Measurements from ENCODE around the gene SYP. TPM values are rescaled to one million over a fixed set of nuclear protein-coding genes. Genes with fewer than 3 reads are reported as not detected.
"Not testable (repeated sequence)": the region's sequence is repeated elsewhere in the genome, so short reads cannot be mapped to it uniquely, and the experiment has no call there.

Gene SYP
- total RNA-seq, 1 donor from 2014 or later = 1.7 TPM

GRCh38 chrX:49166914-49167739 is 32.9 kb downstream of the SYP start:
- peak; percentile 20 for DNase-seq

GRCh38 chrX:49165901-49166881 is 33.8 kb downstream of the SYP start:
- peak; percentile 31 for DNase-seq

GRCh38 chrX:49164589-49165360 is 35.2 kb downstream of the SYP start:
- DNase-seq = no peak

- DNase-seq = peak; percentile 62
These were observed 36.2 kb downstream of the SYP start for GRCh38 chrX:49163555-49164419.

DNA sequence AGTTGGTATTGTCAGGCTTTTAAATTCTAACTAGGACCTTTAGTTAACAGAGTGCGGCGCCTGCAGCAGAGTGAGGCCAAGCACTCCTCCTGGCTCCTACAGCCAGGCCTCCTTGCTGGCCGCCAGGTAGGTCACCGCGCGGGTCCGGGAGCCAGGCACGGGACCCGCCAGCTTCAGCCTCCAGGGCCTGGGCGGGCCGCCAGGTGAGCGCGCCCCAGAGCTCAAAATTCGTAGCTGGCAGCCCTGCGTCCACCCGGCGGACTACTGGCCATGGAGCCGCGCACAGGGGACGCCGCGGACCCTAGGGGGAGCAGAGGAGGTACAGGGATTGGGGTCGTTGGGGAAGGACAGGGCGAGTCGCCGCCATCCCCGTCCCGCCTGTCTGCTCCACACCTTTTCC is 37.4 kb downstream of the SYP start, which contains the start of gene MAGIX:
TSS of gene MAGIX (plus strand) at position 139 of the 400 bp plus-strand sequence. CDS start at position 271, 132 bp downstream.
- DNase-seq = no peak

DNA sequence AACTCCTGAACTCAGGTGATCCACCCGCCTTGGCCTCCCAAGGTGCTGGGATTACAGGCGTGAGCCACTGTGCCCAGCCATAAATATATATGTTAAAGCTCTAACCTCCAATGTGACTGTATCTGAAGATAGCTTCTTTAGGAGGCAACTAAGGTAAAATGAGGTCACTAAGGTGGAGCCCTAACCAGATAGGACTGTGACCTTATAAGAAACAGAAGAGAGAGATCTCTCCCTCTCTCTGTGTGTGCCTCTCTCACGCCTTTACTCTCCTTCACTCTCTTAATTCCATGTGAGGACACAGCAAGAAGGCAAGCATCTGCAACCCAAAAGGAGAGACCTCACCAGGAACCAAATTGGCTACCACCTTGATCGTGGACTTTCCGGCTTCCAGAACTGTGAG is 38.4 kb downstream of the SYP start:
- no peak for DNase-seq

DNA sequence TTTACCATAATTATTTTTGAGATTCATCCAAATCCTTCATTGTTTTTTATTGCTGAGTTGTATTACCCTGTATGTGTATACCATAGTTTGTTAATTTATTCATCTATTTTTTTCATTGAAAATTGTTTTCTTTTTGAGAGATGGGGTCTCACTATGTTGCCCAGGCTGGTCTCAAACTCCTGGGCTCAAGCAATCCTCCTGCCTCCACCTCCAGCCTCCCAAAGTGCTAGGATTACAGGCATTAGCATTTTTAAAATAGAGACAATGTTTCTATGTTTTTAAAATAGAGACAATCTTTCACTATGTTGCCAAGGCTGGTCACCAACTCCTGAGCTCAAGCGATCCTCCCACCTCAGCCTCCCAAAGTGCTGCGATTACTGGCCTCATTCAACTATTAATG is 39.1 kb downstream of the SYP start:
- DNase-seq = no peak

GRCh38 chrX:49157194-49157593 is 42.8 kb downstream of the SYP start:
- no peak for DNase-seq

GRCh38 chrX:49155900-49156837 is 43.8 kb downstream of the SYP start:
- DNase-seq = peak; percentile 74

DNA sequence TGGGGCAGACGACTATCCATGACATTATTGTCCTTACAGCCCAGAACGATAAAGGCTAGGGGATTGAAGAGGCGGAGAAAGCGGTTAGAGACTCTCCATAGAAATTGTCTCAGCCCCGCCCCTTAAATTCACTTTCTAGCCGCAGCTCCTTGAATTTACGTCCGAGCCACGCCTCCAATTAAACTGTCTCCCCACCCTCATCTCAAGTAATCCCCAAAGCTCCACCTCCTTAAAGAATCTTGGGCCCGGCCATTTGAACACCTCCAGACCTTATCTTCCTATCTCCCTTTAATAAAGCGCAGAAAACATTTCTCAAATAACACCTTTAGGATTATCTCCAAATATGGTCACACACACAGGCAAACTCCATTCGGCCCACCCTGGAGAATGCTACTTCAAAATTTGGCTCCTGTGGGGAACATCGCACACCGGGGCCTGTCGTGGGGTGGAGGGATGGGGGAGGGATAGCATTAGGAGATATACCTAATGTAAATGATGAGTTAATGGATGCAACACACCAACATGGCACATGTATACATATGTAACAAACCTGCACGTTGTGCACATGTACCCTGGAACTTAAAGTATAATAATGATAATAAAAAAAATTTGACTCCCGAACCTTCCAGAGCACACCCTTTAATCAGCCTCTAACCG is 44.6 kb downstream of the SYP start:
- DNase-seq = peak; percentile 53

GRCh38 chrX:49153467-49153866 is 46.5 kb downstream of the SYP start:
- DNase-seq = no peak

GRCh38 chrX:49149291-49149690 is 50.7 kb downstream of the SYP start:
- DNase-seq = not testable (repeated sequence)

- DNase-seq = not testable (repeated sequence)
These were observed 51.4 kb downstream of the SYP start for GRCh38 chrX:49148390-49149100.

DNA sequence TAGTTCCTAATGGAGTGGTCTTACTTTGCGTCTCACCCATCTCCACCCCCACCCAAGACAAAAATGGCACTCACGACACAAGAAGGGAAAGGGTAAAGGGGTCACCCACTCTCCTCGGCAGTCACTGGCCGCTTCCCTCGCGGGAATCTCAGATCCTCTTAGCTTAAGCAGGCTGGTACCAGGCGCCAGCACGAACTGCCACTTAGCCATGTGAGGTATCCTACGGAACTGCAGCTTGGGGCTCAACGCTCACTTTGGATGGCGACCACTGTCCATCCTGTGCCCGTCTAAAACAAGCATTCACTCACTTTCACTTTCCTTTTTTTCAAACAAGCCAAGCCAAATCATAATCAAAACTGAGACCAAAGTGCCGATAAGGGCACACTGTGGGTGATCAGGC is 52.1 kb downstream of the SYP start:
- no peak for DNase-seq

- no peak for DNase-seq
These were observed 52.7 kb downstream of the SYP start for GRCh38 chrX:49147282-49147681.

- not testable (repeated sequence) for DNase-seq
These were observed 56.8 kb downstream of the SYP start for GRCh38 chrX:49143154-49143553.

DNA sequence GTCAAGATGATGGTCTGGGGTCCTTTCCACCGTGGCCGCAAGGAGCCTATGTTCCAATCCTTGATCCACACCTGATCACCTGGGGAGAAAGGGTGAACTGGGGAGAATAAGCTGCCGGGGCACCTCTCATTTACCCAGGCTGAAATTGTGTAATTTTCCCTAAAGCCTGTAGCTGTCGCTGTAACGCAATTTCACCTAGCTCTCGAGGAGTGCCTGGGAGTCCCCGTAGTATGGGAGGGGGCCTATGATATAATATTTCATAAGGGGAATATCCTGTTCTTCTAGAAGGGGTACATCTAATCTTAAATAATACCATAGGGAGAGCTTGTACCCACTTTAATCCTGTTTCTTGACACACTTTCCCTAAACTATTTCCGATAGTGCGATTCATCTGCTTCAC is 57.7 kb downstream of the SYP start:
- DNase-seq = not testable (repeated sequence)

DNA sequence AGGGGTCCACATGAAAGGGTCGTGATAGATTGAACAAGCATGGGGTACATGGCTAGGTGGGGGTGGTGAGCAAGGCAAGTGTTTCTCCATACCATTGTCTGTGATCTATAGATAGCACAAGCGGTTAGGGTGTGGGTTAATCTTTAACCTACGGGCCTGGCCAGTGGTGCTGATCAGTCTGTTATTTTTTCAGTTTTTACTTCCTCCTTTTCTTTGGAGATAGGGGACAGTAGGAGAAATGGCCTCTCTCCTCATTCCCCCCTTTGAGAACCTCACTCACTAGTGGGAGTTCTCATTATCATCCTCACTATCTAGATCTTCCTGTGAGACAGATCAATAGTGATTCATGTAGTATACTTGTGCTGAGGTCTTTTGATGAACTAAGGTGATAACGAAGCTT is 60.3 kb downstream of the SYP start:
- DNase-seq = no peak

Data from skin of body (tissue), 2 donors.